H7 (cell line): ENCODE results near the gene PPME1. TPM values are rescaled to one million over a fixed set of nuclear protein-coding genes. Genes with fewer than 3 reads are reported as not detected.
A peak's percentile ranks its signal among the peaks of the same experiment; 100 is the strongest.

ENCODE experiments used
- DNase-seq: peaks from one replicate; pipeline ENCODE4 v3.0.0; 2012
- H3K27me3 ChIP-seq: 2 replicates; pipeline ENCODE4 v1.6.0; 2011; ENCODE audit warnings: mild to moderate bottlenecking, low read length; ENCODE audit not compliant: control insufficient read depth, insufficient read depth
- H3K36me3 ChIP-seq: replicated peaks from 2 replicates; pipeline ENCODE4 v1.5.1; 2011; ENCODE audit warnings: low read length; ENCODE audit not compliant: control insufficient read depth, insufficient read depth
- H3K4me3 ChIP-seq: 2 replicates; pipeline ENCODE4 v1.5.1; 2011; ENCODE audit warnings: low read depth, mild to moderate bottlenecking, control low read depth, low read length, moderate library complexity; ENCODE audit not compliant: insufficient read depth
- total RNA-seq: library from RNA; depleted of rRNA; stranded (reverse); fragments of >200 nt; shearing (Covaris generic); gene quantifications from 2 replicates; pipeline ENCODE4 v1.2.3, GENCODE V29; 2014

The PPME1 gene
- total RNA-seq, 1 experiment from 2014 or later, result 38.6 TPM

DNA sequence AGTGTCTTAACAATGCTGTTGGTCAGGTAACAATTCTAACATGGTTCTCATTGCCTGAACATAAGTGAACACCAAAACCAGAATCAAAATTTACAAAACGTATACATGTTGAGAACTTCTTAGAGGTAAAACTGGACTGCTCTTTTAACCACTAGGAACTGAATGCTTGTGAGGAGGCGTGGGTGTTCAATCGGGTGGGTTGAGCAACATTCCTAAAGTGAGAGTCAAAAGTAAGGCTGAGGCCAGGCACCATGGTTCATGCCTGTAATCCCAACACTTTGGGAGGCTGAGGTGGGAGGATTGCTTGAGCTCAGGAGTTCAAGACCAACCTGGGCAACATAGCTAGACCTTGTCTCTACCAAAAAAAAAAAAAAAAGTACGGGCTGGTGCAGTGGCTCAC, 11.5 kb downstream of the PPME1 start:
- DNase-seq, result no peak
- Histone ChIP-seq H3K4me3 (no peak overlapping the region), H3K27me3 (no peaks in the 10 kb centered on the region), H3K36me3 (no peaks in the 10 kb centered on the region)

GRCh38 chr11:74185285-74185684, 14.2 kb downstream of the PPME1 start:
- DNase-seq, result no peak
- H3K36me3 ChIP-seq, result no peaks in the 10 kb centered on the region; the same call in 1 of the 2 replicates
- no peaks in the 10 kb centered on the region for H3K27me3 ChIP-seq
- no peak overlapping the region for H3K4me3 ChIP-seq

DNA sequence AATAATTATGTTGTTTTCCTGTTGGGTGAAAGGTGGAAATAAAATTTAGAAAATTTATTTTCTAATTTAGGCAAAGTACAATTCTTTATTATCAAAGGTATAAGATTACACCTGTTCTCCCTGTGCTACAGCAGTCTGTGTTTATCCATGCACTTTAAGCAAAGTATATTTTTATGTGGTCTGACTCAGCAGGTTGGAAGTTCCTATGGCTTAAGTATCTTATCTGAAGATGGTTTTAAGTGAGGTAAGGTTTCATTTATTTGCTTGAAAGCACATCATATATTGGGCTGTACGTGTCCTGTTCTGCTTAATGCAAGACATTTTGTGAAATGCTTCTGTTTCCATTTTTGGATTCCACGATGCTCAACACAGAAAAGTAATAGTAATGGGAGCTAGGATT, 14.6 kb downstream of the PPME1 start:
- DNase-seq, result no peak
- Histone ChIP-seq H3K36me3 (no peaks in the 10 kb centered on the region; the same call in 1 of the 2 replicates), H3K4me3 (no peak overlapping the region), H3K27me3 (no peaks in the 10 kb centered on the region)

GRCh38 chr11:74195828-74196227, 24.7 kb downstream of the PPME1 start:
- no peaks in the 10 kb centered on the region; the same call in 1 of the 2 replicates for H3K36me3 ChIP-seq
- no peak for DNase-seq

GRCh38 chr11:74196781-74197486, 25.8 kb downstream of the PPME1 start:
- no peaks in the 10 kb centered on the region for H3K36me3 ChIP-seq
- no peak for DNase-seq
- no peak overlapping the region for H3K4me3 ChIP-seq
- no peaks in the 10 kb centered on the region for H3K27me3 ChIP-seq

More at GRCh38 chr11:74195828-74196227, 24.7 kb downstream of the PPME1 start:
- Histone ChIP-seq H3K27me3 (no peaks in the 10 kb centered on the region), H3K4me3 (no peak overlapping the region)

GRCh38 chr11:74203966-74204365, 32.9 kb downstream of the PPME1 start:
- no peak overlapping the region for H3K4me3 ChIP-seq
- no peaks in the 10 kb centered on the region for H3K27me3 ChIP-seq
- DNase-seq, result no peak
- H3K36me3 ChIP-seq, result peaks cover 1% of the 10 kb centered on the region

GRCh38 chr11:74204701-74205100, 33.6 kb downstream of the PPME1 start:
- Histone ChIP-seq H3K36me3 (peaks cover 1% of the 10 kb centered on the region), H3K4me3 (no peak overlapping the region), H3K27me3 (no peaks in the 10 kb centered on the region)
- DNase-seq, result no peak

DNA sequence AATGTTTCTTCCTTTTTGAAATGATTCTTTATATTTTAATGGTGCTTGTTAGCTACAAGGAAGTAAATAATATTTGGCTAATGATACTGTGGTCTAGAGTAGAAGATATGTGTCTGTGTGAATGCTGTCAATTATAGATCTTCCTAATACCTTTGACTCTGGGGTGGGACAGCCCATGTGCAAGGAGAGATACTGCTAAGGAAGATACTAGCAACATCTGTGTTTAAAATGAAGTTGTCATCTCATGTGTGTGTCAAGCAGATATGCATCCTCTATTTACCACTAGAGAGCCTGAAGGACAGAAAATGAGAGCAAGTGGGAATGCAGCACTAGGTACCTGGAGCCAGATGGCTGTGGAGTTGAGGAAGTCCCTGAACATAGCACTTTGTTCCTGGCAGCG, 34.1 kb downstream of the PPME1 start:
- H3K36me3 ChIP-seq, result peaks cover 1% of the 10 kb centered on the region
- no peak for DNase-seq
- no peak overlapping the region for H3K4me3 ChIP-seq
- no peaks in the 10 kb centered on the region for H3K27me3 ChIP-seq

DNA sequence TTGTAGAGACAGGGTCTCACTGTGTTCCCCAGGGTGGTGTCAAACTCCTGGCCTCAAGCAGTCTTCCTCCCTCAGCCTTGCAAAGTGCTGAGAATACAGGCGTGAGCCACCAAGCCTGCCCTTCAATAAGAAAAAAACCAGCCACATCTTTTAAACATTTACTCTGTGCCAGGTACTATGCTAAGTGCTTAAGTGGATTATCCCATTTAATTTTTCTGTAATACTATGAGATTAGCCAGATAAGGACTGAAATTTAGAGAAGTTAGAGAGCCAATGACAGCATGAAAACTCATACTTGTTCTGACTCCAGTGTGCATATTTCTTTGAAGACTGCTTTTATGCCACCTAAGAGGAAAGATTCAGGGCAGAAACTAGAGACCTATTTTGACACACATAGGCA, 35.7 kb downstream of the PPME1 start:
- no peaks in the 10 kb centered on the region for H3K27me3 ChIP-seq
- DNase-seq, result no peak
- peaks cover 1% of the 10 kb centered on the region for H3K36me3 ChIP-seq
- no peak overlapping the region for H3K4me3 ChIP-seq

DNA sequence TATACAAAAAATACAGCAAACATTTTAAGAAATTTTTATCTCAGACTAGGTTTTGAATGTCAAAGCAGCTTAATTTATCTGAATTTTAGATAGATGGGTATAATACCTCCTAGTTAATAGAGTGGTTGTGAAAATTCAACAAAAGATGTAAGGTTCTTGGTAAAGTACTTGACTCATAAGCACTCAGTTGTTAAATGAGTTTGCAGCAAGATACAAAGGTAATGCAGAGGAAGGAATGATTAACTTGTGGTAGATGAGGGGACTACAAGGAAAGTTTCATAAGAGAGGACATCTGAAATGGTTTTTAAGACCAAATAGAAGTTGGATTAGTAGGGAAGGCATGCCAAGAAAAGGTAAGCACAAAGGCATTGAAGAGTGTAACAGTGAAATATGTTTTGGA, 37.4 kb downstream of the PPME1 start:
- no peak for DNase-seq
- H3K4me3 ChIP-seq, result no peak overlapping the region
- H3K27me3 ChIP-seq, result no peaks in the 10 kb centered on the region
- H3K36me3 ChIP-seq, result peaks cover 1% of the 10 kb centered on the region

DNA sequence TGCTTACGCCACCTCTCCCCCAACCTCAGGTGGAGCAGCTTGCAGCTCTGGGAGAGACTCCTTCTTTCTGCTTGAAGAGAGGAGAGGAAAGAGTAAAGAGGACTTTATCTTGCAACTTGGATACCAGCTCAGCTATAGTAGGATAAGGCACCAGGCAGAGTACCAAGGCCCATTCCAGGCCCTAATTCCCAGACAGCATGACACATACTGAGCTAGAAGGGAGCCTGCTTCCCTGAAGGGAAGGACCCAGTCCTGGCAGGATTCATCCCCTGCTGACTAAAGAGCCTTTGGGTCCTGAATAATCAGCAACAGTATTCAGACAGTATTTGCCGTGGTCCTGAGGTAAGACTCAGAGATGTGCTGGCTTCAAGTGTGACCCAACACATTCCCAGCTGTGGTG, 41.4 kb downstream of the PPME1 start:
- no peaks in the 10 kb centered on the region for H3K27me3 ChIP-seq
- DNase-seq, result no peak
- no peak overlapping the region for H3K4me3 ChIP-seq
- H3K36me3 ChIP-seq, result 0 out of 2 replicates have a peak, but pooled peaks cover 1% of the 10 kb centered on the region

DNA sequence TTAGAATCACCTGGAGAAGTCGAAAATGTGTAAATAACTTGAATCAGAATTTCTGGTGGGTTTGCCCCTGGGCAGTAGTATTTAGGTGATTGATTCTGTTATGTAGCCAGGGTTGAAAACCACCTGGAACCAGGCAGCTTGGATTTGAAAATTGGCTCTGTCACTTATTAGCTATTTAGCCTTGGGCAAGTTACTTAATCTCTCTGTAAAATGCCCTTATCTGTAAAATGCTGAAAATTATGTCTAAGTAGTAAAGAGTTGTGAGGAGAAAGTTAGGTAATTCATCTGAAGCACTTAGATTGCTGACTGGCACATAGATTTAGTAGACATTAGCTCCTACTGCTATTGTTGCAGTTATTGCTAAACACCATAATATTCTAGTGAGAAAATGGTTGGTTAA, 49.3 kb downstream of the PPME1 start:
- Histone ChIP-seq H3K27me3 (no peaks in the 10 kb centered on the region), H3K4me3 (no peak overlapping the region), H3K36me3 (no peaks in the 10 kb centered on the region)
- no peak for DNase-seq

DNA sequence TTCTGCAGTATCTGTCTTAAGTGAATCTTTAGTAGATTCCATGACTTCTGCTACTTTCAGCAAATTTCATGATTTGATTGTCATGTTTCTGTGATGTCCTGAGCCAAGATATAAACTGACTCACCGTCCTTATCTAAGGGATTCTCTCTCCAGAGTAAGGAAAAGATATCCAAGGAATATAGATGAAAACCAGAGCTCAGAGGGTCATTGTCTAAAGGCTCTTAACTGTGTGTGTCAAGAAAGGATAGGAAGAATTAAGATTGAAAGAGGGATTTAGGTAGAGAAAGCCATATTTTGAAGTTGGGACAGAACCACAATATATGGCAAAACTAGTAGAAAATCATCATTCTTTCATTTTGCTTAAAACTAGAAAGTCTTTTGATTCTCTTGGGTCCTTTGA, 50.7 kb downstream of the PPME1 start:
- DNase-seq, result no peak
- Histone ChIP-seq H3K36me3 (no peaks in the 10 kb centered on the region), H3K4me3 (no peak overlapping the region), H3K27me3 (no peaks in the 10 kb centered on the region)

- Histone ChIP-seq H3K36me3 (no peaks in the 10 kb centered on the region; the same call in 1 of the 2 replicates), H3K4me3 (no peak overlapping the region), H3K27me3 (no peaks in the 10 kb centered on the region)
- no peak for DNase-seq
Measured at GRCh38 chr11:74225565-74225964, 54.5 kb downstream of the PPME1 start.

GRCh38 chr11:74226907-74227306, 55.8 kb downstream of the PPME1 start:
- Histone ChIP-seq H3K27me3 (no peaks in the 10 kb centered on the region), H3K4me3 (no peak overlapping the region), H3K36me3 (no peaks in the 10 kb centered on the region; the same call in 1 of the 2 replicates)
- DNase-seq, result peak; percentile 13
